Limb (tissue), 2 donors: ENCODE data around the gene EGFL7.

Experiments
- DNase-seq, 2 donors: peaks; one replicate each; pipeline ENCODE4 v3.0.0-alpha.2; 2016; ENCODE audit errors: extremely low spot score in 2 of 2

Gene EGFL7

DNA sequence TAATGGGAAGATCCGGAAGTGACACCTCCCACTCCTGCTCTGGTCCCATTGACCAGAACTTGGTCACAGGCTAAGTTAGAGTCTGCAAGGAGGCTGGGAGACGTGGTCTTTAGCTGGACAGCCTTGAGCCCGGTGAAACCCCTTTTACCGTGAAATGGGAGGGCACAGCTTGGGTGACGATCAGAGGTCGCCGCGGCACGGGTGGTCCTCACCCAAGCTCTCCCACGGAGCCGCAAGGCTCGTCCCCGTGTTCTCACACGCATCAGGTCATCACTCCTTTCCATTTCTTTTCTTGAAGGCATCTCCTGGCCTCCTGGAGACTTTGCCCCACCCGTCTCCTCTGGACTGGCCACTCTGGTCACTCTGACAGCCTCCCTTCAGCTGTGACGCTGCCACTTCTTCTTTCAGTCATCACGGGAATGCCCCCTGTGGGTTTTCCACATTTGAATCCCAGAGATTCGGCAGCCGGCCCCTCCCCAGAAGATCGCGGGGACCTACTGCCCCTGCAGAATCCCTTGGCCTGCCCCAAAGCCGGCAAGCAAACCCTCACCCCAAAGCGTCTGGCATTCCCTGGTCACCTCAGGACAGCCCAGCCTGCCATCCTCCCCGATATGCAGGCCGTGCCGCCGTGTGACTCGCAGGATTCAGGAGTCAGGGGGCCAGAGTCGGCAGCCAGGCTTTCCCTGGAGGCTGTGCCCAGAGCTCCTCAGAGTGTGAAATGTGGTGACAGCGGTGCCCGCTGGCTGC lies 18.9 kb upstream of the EGFL7 start:
- DNase-seq: peak in 1 of 2 donors; percentile 22

DNA sequence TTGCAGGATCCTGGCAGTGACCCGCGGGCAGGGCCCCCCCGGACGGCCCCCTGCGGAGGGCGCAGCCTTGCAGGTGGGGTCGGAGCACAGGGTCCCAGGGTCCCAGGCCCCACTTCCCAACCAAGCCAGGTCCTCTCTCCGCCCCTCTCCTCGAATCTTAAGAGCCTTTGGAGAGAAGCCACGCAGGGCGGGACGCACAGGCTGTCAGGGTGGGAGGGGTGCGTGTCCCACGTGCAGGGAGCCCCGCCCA lies 18.4 kb upstream of the EGFL7 start:
- peak in 1 of 2 donors; percentile 60 for DNase-seq

DNA sequence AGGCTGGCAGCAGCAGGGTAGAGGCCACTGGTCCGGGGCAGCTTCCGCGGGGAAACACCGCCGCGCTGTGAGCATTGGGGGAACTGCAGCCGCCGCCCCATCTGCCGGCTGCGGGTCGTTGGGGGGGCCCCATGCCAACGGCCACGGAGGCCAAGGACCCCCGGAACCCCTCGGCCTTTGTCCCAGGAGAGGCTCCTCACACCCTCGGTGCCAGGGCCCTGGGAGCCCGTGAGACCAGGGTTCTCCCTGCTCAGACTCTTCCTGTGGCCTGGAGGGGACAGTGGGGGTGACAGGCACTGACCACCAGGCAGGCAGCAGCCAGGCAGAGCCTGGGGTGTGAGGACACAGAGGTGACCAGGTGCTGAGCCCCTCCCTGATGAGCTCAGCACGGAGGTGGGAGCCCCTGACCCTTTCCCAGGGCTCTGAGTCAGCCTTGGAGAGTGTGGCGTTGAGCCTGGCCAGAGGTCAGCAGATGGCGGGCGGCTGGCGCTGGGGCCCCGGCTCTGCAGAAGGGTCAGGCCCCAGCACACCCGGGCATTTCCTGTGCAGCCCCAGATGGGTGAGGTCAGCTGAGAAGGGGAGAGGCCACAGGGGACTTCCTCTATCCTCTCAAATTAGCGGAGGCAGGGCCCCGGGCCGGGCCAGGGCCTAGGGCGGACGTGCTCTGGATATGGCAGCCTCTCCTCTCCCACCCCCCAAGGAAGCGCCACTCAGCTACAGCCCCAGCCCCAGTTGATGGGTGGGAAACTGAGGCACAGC lies 17.9 kb upstream of the EGFL7 start:
- DNase-seq: peak in 1 of 2 donors; percentile 81

DNA sequence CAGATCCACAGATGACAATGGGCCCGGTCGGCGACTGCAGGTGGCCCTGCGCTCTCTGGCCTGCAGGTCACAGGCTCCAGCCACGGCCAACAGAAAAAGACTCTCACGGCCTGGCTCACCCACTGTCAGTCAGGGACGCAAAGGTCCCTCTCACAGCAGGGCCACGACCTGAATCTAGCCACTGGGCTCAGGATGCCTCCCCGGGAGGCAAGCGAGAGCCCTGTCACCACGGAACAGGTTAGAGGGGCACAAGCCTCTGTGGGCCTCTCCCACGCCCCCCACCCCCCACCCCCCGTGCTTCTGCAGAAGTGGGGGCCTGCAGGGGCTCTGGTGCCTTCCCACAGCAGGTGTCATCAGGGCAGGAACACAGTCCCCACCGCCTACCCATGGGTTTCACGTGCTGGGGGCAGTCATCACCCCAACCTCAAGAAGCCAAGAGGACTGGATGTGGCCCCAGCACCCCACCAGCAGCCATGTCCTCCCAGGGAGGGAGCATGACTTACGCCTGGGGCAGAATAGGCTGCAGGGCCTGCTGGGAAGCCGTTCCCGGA lies 17.3 kb upstream of the EGFL7 start:
- peak in 1 of 2 donors; percentile 36 for DNase-seq

DNA sequence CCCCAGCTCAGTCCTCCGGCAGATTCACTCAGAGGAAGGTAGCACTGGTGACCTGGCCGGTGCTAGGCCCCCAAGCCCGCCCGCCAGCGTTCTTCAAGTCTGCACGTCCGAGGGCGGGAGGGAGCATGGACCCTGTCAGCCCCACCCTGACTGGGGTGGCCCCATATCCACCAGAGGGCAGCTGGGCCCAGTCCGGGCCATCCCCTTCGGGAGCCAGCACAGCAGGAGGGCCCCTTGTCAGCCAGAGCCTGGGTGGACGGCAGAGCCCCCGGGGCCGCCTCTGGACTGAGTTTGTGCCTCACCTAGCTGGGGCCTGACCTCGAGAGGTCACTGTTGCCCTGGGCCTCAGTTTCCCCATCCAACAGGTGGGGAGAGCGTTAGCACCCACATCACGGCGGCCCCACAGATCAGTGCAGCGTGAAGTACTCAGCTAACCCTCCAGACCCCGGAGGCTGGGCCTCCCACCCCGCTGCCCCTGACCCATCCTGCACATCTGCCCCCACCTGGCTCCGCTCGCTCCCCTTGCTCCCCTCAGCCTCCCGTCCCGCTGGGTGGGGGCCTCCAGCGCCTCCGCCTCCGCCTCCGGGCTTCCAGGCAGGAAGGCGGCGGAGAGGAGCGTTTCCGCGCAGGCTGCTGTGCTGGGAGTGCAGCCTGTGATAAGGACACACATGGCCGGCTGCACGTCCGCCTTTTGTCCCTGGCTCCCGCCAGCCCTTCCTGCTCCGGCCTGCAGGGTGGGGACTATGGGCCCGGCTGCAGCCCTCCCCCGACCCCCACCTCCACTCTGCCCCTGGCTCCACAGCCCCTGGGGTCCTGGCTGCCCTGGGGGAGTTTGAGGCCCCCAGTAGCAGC lies 16.6 kb upstream of the EGFL7 start:
- peak in 1 of 2 donors; percentile 66 for DNase-seq

DNA sequence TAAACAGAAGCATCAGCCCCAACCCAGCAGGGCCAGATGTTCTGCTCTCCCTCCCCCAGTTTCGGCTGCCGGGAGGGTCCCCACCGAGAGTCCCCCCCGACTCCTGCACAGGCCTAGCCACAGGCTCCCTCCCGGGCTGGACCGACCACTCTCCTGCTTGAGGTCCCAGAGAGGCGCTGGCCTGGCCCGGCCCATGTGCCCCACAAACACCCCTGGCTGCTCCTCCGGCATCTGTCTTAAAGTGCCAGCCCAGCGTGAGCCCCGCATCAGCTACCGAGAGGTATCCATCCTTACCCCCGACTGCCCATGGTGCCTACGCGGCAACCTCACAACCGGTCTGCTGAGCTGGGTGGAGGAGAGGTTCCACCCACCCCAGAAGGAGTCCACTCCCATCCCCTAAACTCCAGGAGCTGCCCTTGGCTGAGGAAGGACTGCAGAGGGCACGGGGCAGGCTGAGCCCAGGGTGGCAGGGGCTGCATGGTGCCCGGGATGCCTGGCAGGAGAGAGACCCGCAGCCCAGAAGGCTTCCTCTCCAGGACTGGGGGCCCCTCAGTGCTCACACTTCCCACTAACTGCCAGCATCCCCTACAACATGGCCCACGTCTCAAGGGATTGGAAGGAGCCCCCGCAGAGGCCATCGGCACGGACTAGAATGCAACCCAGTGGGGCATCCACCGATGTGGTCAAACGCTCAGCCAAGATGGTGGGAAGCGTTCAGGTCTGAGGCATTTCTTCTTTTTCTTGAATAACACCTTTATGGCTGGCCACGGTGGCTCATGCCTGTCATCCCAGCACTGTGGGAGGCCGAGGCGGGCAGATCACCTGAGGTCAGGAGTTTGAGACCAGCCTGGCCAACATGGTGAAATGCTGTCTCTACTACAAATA lies 15.6 kb upstream of the EGFL7 start:
- DNase-seq: peak in 1 of 2 donors; percentile 24

DNA sequence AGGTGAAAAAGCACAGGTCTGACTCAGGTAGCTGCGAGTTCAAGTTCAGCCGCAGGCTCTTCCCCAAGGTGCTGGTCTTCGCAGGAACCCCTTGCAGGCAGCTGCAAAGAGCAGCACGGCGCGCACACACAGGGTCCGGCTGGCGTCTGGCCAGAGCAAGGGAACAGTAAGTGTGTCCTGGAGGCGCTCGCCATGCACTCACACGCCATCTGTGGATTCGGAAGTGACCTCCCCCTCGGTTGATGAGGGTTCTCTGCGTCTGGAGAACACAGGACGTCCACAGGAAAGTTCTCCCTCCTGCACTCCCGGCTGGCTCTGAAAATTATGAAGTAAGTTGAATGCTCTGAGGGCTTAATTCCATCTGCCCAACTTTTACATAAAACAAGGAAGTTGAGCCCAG lies 14.0 kb upstream of the EGFL7 start:
- DNase-seq: peak in 1 of 2 donors; percentile 33

DNA sequence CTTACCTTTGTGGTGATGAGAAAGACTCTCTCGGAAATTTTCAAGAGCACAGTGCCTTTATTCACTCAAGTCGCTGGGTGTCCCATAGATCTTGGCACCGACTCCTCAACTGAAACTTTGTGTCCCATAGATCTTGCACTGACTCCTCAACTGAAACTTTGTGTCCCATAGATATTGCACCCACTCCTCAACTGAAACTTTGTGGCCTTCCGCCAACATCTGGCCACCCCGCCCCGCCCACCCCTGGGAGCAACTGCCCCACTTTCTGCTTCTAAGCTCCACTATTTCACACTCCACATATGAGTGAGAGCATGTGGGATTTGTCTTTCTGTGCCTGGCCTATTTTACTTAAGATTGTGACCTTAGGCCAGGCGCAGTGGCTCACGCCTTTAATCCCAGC lies 12.7 kb upstream of the EGFL7 start:
- no peak for DNase-seq

DNA sequence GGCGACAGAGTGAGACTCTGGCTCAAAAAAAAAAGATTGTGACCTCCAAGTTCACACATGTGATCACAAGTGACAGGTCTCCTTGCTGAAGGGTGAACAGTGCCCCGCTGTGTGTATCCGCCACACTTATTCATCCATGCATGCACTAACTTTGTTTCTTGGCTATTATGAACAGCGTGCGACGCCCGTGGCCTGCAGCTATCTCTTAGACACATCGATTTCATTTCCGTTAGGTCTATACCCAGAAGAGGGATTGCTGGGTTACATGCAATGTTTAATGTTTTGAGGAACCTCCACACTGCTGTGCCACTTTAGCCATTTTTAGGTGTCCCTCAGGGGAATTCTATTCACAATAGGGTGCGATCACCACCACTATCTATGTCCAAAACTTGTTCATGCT lies 12.1 kb upstream of the EGFL7 start:
- DNase-seq: no peak

DNA sequence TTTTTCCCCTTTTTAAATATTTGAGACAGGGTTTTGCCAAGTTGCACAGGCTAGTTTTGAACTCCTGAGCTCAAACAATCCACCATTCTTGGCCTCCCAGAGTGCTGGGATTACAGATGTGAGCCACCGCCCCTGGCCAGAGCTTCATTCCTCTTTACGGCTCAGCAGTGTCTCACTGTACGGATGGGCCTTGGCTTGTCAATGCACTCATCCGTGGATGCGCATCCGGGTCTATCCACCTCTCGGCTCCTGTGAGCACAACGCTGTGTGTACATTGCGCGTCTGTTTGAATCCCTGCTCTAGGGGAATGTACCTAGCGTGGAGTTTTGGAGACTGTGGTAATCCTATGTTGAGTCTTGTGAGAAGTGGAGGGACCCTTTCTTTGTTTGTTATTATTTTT lies 10.9 kb upstream of the EGFL7 start:
- no peak for DNase-seq

DNA sequence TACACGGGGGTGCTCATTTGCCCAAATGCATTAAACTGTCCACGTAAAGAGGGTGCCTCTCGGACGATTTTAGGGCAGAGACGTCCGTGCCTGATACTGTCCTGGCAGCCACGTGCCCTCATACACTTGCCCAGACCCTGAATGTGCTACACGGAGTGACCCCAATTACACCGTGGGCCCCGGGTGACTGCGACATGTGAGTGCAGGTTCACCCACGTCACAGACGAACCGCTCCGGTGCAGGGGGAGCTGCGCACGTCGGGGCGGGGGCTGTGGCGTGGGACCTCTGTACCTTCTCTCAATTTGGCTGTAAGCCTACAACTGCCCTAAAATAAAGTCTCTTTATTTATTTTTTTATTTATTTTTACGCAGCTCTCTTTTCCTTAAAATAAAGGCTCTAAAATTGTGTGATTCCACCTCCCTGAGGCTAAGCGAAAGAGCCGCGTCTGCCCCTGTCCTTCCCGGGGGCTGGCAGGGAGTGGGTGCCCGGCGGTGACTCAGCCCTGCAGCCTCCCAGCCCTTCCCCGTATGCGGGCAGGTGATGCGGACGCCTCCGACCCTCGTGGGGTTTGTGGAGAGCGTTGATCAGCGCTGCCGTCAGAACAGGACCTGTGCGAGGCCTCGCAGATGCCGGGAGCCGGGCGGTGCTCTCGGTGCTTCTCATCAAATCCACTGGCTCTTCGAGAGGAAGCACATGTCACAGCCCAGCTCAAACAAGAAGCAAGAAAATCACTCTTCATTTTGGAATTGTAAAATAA lies 9.2 kb upstream of the EGFL7 start:
- peak in 1 of 2 donors; percentile 30 for DNase-seq

DNA sequence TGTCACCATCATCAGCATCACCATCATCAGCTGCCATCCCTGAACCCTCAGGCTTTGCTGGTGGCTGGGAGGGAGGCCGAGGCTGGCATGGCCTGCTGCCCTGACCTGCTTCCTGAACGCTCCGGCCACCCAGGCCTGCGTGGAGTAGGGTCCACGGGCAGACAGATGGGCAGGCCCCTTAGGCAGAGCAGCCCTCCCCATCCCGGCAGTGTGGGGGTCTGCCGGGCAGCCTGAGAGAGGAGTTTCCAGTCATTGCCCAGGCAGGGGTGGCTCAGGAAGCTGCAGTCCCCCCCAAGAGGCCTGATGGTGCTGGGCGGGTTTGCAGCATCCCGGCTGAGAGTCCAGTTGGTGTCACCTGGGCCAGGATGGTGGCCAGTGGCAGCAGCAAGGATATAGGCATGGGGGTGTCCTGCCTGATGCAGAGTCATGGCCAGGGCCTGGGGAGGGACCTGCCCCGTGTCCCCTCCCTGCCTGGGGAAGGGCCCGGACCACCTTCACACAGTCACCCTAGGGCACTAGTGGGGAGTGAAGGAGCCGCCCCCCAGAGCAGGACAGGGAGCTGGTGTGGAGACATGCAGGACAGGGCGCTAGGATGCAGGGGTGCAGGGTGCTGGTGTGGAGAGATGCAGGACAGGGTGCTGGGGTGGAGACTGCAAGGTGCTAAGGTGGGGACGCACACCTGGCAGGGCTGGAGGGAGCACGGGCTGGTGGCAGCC lies 7.7 kb upstream of the EGFL7 start:
- peak in 1 of 2 donors; percentile 27 for DNase-seq

DNA sequence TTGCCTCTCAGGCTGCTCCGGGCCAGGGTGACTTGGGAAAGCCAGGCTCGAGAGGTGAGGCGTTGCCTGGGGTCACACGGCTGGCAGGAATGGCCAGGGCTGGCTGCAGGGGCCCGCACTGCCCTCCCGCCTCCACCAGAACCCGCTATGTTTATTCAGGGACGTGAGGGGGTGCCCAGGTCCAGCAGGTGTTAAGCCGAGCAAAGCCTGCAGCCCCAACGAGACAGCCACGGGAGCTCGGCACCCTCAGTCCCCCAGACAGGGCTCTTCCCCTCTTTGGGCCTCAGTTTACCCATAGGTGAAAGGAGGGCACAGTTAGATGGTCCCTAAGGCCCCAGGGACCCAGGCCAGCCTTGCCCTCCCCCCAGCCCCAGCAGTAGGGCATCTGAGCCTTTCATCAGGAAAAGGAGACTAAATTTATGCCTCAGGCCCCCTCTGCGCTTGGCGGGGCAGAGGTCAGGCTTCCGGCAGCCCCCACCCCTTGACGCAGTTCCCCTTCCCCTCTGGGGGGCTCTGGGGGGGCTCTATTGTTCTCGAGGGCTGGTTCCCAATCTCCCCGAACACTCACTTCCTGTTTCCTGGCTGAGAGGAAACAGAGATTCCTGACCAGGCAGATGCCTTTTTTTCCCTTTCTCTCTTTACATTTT lies 7.1 kb upstream of the EGFL7 start:
- peak in 1 of 2 donors; percentile 54 for DNase-seq

DNA sequence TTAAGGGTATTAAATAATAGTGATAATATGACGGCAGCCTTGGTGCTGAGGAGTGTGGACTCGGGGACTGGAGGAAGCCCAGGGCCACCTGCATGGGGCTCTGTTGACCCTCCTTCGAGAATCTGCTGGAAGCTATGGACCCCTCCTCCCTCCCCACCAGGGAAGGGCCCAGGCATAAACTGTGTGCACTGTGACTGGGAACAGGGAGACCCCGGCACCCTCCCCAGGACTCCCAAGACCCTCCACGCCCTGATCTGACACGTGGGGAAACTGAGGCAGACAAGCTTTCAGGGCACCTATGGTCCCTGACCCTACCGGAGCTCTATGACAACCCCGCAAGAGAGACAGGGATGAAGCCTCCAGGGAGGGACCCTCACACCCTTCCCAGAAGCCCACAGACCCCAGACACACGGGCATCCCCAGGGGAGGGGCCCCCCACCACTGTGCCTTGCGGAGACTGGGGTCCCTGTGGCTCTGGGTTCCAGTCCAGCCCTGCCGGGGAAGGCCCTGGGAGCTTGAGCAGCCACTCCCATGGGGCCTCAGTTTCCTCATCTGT lies 6.5 kb upstream of the EGFL7 start:
- peak in 1 of 2 donors; percentile 32 for DNase-seq

DNA sequence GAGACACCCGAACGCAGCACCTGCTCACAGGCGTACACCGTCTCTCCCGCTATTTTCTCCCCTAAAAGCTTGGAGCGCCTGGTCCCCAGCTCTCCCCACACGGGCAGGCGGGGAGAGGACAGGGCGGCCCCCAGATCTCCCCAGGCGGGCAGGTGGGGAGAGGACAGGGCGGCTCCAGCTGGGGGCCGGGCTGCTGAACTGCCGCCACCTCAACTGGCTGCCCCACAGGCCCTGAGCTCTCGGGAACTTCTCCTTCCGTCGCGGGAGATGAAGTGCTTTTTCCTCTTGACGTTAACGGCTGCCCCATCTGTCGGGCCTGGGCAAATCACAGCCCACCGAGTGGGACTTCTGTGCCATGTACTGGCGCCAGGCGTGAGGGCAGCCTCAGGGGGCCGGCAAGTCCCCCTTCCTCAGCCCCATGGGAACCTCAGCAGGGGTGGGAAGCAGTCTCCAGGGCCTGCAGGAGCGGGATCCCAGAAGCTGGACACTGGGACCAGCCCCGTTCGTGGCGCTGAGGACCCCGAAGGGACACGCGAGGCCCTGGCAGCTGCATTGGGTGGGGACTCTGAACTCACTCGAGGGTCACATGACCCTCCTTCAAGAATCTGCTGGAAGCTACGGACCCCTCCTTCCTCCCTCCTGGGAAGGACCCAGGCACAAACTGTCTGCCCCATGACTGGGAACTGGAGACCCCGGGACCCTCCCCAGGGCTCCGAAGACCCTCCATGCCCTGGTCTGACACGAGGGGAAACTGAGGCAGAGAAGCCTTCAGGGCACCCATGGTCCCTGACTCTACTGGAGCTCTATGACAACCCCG lies 5.7 kb upstream of the EGFL7 start:
- no peak for DNase-seq

DNA sequence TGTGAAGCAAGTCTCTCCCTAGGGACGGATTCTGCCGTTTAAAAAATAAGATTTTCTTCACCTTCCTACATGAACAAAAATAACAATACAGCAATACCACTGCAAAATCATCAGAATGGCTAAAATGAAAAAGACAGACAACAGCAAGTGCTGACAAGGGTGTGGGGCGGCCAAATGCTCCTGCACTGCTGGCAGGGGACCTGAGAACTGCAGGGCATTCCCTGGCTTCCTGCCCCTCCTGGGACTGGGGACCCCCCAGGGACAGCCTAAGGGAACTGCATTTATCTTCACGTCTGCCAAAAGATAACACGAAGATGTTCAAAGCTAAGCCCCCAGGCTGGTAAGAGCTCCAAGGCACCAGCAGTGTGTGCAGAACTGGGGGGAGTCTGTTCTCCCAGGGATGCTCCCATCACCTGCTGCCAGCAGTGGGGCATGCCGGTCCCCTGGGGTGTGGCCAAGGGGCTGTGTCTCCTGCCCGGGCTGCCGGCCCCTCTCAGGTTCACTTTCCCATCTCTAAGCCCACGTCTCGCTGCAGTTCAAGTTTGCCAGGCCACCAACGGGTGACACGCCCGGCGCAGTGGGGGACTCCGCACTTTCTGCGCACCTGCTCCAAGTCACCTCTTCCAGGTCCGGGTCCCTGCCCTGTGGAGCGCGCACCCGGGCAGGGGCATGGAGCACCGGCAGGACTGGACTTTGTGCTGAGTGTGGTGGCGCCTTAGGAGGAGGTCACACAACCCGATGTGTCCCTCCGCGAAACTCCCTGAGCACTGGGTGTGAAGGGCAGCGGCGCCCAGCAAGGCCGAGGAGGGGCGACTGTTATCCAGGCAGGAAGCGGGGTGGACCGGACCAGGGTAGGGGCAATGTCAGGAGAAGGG lies 4.5 kb upstream of the EGFL7 start:
- no peak for DNase-seq
